GM19395 (cell line): Measurements from ENCODE around the gene EEF2K.

Experiments used
- ATAC-seq: cut with Tn5 transposase; IDR thresholded peaks from one replicate; pipeline ENCODE4 v1.9.1; 2021; ENCODE audit warnings: mild to moderate bottlenecking, moderate library complexity; ENCODE audit not compliant: unreplicated experiment

Gene EEF2K

GRCh38 chr16:22240023-22240710 is 34.1 kb downstream of the EEF2K start:
- ATAC-seq = no peak

- no peak for ATAC-seq
Measured at GRCh38 chr16:22250522-22250921, 44.4 kb downstream of the EEF2K start.

- ATAC-seq = no peak
Measured at GRCh38 chr16:22252317-22252716, 46.2 kb downstream of the EEF2K start.

- no peak for ATAC-seq
Measured at GRCh38 chr16:22253272-22253671, 47.2 kb downstream of the EEF2K start.

GRCh38 chr16:22255335-22255734 is 49.3 kb downstream of the EEF2K start:
- no peak for ATAC-seq

GRCh38 chr16:22257440-22257839 is 51.4 kb downstream of the EEF2K start:
- no peak for ATAC-seq

- ATAC-seq = no peak
Measured at GRCh38 chr16:22260490-22260889, 54.4 kb downstream of the EEF2K start.

GRCh38 chr16:22262460-22262859 is 56.4 kb downstream of the EEF2K start:
- no peak for ATAC-seq

GRCh38 chr16:22264786-22265185 is 58.7 kb downstream of the EEF2K start:
- no peak for ATAC-seq

GRCh38 chr16:22265351-22265750 is 59.3 kb downstream of the EEF2K start:
- no peak for ATAC-seq

GRCh38 chr16:22266546-22266945 is 60.5 kb downstream of the EEF2K start:
- ATAC-seq = no peak

GRCh38 chr16:22267764-22268163 is 61.7 kb downstream of the EEF2K start:
- no peak for ATAC-seq

GRCh38 chr16:22270525-22270924 is 64.4 kb downstream of the EEF2K start:
- no peak for ATAC-seq

- ATAC-seq = no peak
Measured at GRCh38 chr16:22272870-22273650, 67.0 kb downstream of the EEF2K start.

GRCh38 chr16:22274916-22275315 is 68.8 kb downstream of the EEF2K start:
- no peak for ATAC-seq

- ATAC-seq = no peak
Measured at GRCh38 chr16:22278441-22279230, 72.6 kb downstream of the EEF2K start.

- ATAC-seq = no peak
Measured at GRCh38 chr16:22282254-22282892, 76.3 kb downstream of the EEF2K start.

GRCh38 chr16:22284637-22285036 is 78.6 kb downstream of the EEF2K start:
- no peak for ATAC-seq

GRCh38 chr16:22285080-22285479 is 79.0 kb downstream of the EEF2K start:
- no peak for ATAC-seq

GRCh38 chr16:22291020-22291419 is 84.9 kb downstream of the EEF2K start:
- ATAC-seq = no peak

- no peak for ATAC-seq
Measured at GRCh38 chr16:22291860-22292318, 85.8 kb downstream of the EEF2K start.
